ENCODE measurements around the gene CLHC1. TPM values are rescaled to one million over a fixed set of nuclear protein-coding genes. Genes with fewer than 3 reads are reported as not detected.
"Not testable (repeated sequence)": the region's sequence is repeated elsewhere in the genome, so short reads cannot be mapped to it uniquely, and the experiment has no call there.

Gene CLHC1
- total RNA-seq, 1 donor from 2014 or later: 22.3 TPM

GRCh38 chr2:55232863-55233657, 967 bp upstream of the CLHC1 start:
- DNase-seq (ENCODE audit: low read depth): peak; percentile 23

GRCh38 chr2:55231546-55232083, 478 bp downstream of the CLHC1 start:
- peak; percentile 41 for DNase-seq (ENCODE audit: low read depth)

GRCh38 chr2:55230551-55230950, 1.5 kb downstream of the CLHC1 start:
- no peak for DNase-seq (ENCODE audit: low read depth)

GRCh38 chr2:55229221-55229620, 2.9 kb downstream of the CLHC1 start:
- DNase-seq (ENCODE audit: low read depth): no peak

- DNase-seq (ENCODE audit: low read depth): no peak
Measured at GRCh38 chr2:55228226-55228563, 3.9 kb downstream of the CLHC1 start.

- not testable (repeated sequence) for DNase-seq (ENCODE audit: low read depth)
Measured at GRCh38 chr2:55227437-55228225, 4.5 kb downstream of the CLHC1 start.

- DNase-seq (ENCODE audit: low read depth): no peak
Measured at GRCh38 chr2:55225481-55226020, 6.5 kb downstream of the CLHC1 start.

GRCh38 chr2:55224761-55225261, 7.3 kb downstream of the CLHC1 start:
- no peak for DNase-seq (ENCODE audit: low read depth)

- DNase-seq (ENCODE audit: low read depth): no peak
Measured at GRCh38 chr2:55223958-55224760, 7.9 kb downstream of the CLHC1 start.

- no peak for DNase-seq (ENCODE audit: low read depth)
Measured at GRCh38 chr2:55213822-55214221, 18.3 kb downstream of the CLHC1 start.

GRCh38 chr2:55204950-55205349, 27.1 kb downstream of the CLHC1 start:
- no peak for DNase-seq (ENCODE audit: low read depth)

- no peak for DNase-seq (ENCODE audit: low read depth)
Measured at GRCh38 chr2:55204536-55204935, 27.6 kb downstream of the CLHC1 start.

- DNase-seq (ENCODE audit: low read depth): no peak
Measured at GRCh38 chr2:55200416-55200815, 31.7 kb downstream of the CLHC1 start.

GRCh38 chr2:55196526-55196925, 35.6 kb downstream of the CLHC1 start:
- no peak for DNase-seq (ENCODE audit: low read depth)

- DNase-seq (ENCODE audit: low read depth): not testable (repeated sequence)
Measured at GRCh38 chr2:55191888-55192287, 40.2 kb downstream of the CLHC1 start.

GRCh38 chr2:55186837-55187236, 45.3 kb downstream of the CLHC1 start:
- not testable (repeated sequence) for DNase-seq (ENCODE audit: low read depth)

- DNase-seq (ENCODE audit: low read depth): no peak
Measured at GRCh38 chr2:55180374-55180773, 51.7 kb downstream of the CLHC1 start.

- no peak for DNase-seq (ENCODE audit: low read depth)
Measured at GRCh38 chr2:55176094-55176415, 56.0 kb downstream of the CLHC1 start.

GRCh38 chr2:55175254-55176093, 56.6 kb downstream of the CLHC1 start:
- DNase-seq (ENCODE audit: low read depth): peak; percentile 75

- no peak for DNase-seq (ENCODE audit: low read depth)
Measured at GRCh38 chr2:55173438-55174054, 58.5 kb downstream of the CLHC1 start.

Data from renal cortical epithelial cell (primary cell).